GM10847 (cell line): ENCODE measurements around the gene SPAG6.

Experiments used
- POLR2A ChIP-seq: IDR thresholded peaks from 2 replicates; pipeline ENCODE4 v1.6.1; 2011; ENCODE audit not compliant: insufficient read length; ENCODE audit errors: extremely low read depth

SPAG6 gene

DNA sequence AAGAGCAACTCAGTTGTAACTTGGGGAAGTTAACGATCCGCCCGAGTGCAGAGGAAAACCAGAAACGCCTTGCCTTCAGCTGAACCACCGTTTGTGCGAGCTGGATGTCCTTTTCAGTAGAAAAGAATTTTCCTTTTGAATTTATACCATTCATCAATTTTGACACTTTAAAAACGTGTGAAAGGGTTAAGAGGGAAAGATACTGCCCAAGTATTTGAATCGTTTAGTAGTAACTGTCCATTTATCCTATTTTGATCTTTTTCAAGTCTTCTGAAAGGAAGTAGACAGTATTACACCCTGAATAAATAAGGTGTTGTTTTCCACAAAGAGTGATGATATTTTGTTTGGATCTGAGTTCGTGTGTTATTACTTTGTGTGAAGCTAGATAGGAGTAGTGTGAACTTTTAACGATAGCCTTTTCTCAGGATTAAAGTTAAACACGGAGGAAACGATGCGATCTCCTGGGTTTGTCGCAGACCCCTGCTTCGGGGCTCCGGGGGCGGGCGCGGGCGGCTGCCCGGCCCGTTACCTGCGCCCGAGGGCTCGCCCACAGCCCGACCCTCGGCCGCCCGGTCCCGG is 25.2 kb upstream of the SPAG6 start:
- no peak for TF ChIP-seq POLR2A

DNA sequence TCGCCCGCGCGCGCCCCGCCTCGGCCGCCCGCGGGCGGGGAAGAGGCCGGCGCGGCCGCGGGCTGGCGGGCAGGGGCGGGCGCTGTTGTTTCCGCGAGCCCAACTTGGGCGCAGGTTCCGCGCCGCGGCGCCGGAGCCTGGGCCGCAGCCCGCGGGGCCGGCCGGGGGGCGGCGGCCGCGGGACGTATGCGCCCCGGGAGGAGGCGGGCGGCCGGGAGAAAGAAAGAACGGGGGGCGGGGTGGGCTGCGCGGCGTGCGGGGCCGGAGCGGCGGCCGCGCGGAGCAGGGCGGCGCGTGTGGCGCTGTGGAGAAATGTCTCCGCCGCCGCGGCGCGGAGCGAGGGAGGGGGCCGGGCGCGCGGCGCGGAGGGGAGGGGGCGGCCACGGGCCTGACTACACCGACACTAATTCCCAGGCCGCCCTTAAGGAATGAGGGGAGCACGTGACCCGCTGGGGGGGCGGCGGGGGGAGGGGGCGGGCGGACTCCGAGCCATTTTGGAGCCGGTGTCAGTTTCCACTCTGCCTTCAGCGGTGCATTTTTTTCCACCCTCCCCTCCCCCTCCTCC is 24.6 kb upstream of the SPAG6 start, which contains the start of gene BMI1:
BMI1 (plus strand) TSS at position 509 of the 565 bp plus-strand sequence. CDS start 5,351 bp downstream, outside the sequence.
- TF ChIP-seq POLR2A, result no peak

DNA sequence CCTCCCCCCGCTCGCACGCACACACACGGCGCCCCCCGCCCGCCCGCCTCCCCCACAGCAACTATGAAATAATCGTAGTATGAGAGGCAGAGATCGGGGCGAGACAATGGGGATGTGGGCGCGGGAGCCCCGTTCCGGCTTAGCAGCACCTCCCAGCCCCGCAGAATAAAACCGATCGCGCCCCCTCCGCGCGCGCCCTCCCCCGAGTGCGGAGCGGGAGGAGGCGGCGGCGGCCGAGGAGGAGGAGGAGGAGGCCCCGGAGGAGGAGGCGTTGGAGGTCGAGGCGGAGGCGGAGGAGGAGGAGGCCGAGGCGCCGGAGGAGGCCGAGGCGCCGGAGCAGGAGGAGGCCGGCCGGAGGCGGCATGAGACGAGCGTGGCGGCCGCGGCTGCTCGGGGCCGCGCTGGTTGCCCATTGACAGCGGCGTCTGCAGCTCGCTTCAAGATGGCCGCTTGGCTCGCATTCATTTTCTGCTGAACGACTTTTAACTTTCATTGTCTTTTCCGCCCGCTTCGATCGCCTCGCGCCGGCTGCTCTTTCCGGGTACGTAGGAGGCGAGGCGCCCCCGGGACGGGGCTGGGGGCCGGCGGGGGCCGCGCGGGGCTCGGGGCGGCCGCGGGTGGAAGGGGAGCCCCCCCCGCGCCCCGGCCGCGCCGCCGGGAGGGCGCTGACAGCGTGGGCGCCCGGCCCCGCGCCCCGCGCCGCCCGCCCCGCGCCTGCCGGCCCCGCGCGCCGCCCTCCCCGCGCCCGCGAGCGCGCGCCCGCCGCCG is 24.0 kb upstream of the SPAG6 start:
- peak; percentile 33 for TF ChIP-seq POLR2A

DNA sequence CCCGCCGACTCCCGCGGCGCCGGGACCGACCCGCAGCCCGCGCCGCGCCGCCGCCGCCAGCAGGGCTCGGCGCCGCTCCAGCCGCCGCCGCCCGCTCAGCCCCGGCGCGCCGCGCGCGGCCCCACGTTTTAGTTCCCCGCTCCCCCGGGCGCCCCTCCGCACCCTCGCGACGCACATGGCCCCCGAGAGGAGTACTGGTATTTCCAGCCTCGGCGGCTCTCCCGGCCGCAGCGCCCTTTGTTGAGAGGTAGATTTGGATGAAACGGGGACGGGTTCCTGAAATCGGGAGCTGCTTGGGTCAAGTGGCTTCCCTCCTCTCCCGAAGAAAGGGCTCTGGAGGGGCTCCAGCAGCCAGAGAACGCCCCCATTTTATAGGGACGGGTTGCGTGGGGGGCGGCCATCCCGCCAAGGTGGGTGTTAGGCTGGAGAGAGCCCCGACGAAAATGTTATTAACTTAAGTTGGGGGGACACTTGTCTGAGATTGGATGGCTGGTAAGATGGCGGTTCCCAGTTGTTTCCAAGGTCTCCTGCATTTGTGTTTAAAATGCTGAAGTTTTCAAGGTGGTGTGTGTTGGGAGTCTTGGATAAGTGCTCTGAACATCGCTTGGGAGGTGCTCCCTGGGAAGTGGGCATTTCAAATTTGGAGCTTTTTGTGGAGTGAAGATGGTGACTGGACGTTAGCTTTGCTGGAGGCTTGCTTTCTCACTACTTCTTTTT is 23.2 kb upstream of the SPAG6 start:
- TF ChIP-seq POLR2A, result no peak

DNA sequence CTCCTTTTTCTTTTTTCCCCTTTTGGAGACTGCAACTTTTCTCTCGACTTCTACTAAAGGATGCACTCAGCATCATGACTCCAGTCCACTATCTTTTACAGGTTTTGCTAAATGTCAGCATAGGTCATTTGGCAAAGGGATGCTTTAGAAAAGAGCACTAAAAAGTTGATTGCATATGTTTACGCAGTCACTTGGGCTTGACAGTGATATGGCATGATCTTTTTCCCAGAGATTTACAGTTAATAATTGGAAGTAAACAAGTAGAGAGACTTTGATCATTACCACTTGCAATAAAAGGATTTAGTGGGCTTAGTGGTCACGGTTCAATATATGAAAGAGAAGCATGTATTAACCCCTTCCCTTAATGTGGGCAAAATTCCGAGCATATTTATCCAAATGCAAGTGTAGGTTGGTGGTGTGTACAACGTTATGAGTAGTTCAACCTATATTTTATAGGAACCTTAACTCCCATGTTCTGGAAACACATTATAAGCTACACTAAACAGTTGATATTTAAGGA is 22.6 kb upstream of the SPAG6 start:
- TF ChIP-seq POLR2A, result no peak

DNA sequence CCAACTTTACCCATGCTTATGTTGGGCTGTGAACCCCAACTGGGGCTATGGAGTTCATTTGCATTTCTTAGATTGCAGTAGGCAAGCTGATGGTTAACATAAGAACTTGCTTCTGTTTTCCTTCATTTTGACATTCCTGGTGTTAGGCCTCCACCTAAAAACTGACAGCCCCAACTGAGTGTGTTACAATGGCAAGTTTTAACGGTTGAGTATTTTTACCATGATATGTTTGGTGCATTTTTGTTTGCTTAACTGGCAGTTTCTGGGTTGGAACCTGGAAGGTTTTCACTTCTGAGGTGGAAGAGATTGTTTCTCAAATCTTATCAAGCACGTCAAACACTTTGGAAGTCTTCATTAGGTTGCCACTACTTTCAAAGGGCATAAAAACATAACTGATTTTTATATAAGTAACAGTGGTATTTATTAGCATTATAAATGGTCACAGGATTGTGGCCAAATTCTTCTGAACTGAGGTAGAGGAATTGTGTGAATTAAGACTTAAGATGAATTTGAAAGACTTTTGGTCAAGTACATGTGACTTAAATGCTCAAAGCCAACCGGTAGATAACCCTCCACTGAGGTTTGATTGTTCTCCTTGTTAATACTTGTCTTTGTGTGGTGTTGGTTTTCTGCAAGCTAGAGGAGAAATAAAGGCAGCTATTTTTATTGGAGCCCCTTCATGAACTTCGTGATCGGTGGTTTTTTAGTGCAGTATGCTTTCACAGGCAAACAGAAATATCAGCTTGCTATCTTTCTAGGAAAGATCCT is 21.6 kb upstream of the SPAG6 start:
- no peak for TF ChIP-seq POLR2A

DNA sequence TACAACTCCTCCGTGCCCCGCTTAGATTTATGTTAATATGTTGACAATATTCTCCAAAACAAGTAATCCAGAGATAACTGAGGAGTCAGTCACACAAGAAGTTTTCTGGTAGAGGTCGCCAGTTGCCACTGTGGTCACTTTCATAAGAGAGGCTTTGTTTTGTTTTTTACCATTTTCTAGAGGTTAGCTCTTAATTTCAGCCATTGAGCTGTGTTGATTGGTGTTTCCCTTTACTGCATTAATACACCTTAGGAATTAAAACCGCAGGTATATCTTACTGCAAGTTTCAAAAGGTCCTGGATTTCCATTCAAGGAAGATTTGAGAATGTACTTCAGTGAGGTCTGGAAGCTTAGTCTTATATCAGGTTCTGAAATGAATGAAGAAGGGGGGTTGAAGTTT is 20.9 kb upstream of the SPAG6 start:
- no peak for TF ChIP-seq POLR2A

DNA sequence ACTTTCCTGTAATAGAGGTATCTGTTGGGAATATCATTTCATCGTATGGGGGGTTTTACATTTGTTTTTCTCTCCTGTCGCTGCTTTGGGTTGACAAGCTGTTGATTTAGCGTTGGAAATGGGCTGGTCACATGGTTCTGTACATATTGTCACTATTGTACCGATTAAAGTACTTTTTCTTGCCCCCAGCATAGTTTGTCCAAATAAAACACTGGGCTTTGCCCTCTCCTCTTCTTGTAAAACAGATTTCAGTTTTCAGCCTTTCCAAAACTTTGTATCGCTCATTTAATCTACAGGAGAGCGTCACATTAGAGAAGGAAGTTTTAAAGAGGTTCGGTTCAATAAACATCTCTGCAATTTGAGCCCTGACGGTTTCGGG is 20.4 kb upstream of the SPAG6 start:
- no peak for TF ChIP-seq POLR2A

DNA sequence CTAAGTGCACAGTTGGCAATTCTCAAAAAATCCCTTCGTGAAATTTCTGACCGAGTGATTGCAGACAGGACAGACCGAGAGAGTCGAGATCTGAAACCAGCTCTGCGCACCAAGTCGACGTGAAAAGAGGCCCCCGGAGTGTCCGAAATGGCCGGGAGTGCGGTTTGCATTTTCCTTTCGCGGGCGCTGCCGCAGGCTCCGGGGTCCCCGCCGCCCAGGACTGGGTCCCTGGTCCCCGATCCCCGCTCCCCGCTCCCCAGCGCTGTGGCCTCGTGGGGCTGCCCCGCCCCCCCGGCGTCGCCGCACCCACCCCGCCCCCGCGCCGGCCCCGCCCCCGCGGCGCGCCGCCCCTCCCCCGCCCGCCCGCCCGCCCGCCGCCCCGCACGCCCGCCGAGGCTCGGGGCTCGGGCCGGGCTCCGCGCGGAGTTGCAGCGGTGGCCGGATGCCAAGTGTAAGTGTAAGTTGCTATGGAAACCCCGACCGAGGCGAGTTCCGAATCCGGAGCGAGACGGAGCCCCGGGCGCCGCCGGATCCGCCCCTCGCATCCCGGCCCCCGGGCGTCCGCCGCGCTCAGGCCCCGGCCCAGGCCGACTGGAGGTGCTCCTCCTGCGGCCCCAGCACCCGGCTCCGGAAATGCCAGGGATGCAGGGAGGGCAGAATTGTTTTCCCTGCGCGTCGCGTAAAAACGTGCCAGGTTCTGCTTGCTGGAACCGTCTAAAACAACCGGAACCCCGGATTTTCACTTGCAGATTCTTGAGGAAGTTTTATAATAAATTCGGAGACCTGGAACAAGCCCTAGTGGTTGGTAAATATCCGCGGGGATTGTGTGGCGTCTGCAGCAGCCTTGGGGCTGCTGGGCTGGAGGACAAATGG is 19.8 kb upstream of the SPAG6 start:
- no peak for TF ChIP-seq POLR2A

DNA sequence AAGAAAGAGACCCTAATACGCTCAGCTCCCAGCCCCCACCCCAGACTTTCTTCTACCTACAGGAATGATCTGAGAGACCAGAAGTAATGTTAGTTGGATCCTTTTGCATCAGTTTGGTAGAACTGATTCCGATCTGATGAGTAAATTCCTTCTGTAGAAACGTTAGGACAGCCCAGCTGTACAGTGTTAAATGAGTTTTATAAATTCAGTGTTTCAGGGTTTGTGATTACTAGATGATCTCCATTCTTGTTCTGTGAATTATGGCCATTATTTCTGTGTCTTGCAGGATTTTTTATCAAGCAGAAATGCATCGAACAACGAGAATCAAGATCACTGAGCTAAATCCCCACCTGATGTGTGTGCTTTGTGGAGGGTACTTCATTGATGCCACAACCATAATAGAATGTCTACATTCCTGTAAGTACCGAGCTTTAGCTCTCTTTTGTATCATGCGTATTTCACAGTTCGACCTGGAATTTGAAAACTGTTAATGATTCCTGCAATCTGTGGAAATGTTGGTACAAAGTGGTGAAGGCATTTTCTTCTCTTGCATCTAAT is 19.1 kb upstream of the SPAG6 start:
- TF ChIP-seq POLR2A, result no peak

DNA sequence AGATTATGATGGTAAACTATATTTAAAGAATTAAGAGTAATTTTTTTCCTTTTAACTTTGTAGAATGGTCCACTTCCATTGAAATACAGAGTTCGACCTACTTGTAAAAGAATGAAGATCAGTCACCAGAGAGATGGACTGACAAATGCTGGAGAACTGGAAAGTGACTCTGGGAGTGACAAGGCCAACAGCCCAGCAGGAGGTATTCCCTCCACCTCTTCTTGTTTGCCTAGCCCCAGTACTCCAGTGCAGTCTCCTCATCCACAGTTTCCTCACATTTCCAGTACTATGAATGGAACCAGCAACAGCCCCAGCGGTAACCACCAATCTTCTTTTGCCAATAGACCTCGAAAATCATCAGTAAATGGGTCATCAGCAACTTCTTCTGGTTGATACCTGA is 16.1 kb upstream of the SPAG6 start:
- TF ChIP-seq POLR2A, result no peak

DNA sequence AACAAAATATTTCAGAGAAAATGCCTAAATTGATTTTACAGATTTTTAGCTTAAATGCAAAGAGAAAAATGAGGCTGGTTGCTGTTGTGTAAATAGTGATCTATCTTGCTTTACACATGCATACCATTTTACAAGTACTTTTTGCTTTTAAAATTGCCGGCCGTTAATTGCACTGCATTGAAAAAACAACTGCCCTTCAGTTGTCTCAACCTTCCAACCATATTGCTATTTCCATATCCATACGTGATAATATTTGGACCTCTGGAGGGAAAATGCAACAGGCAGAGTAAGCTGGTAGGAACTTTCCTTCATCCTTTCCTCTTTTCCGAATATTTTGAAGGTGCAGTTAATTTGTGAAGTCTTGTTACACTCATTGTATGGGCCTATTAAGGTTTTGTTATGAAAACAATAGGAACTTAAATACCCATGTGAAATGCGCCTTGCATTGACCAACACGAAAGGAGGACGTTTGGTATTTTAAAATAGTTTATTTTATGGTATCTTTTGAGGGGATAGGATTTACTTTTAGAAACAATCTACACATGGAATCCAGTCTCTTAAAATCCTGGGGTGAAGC is 13.1 kb upstream of the SPAG6 start:
- TF ChIP-seq POLR2A, result no peak
